CD4-positive, alpha-beta T cell treated with Interleukin-17A for 4 hours (primary cell): Measurements from ENCODE around the gene SEPSECS.

Experiments used
- DNase-seq: peaks from one replicate; pipeline ENCODE4 v3.0.0-alpha.2; 2020; ENCODE audit warnings: mixed read lengths

SEPSECS gene

GRCh38 chr4:25154594-25155265 is 5.5 kb downstream of the SEPSECS start:
- no peak for DNase-seq

GRCh38 chr4:25146076-25146475 is 14.2 kb downstream of the SEPSECS start:
- DNase-seq = no peak

- DNase-seq = no peak
Observed at GRCh38 chr4:25144870-25145481, 15.3 kb downstream of the SEPSECS start.

- no peak for DNase-seq
Observed at GRCh38 chr4:25142468-25142867, 17.8 kb downstream of the SEPSECS start.

GRCh38 chr4:25141592-25141991 is 18.7 kb downstream of the SEPSECS start:
- DNase-seq = no peak

- no peak for DNase-seq
Observed at GRCh38 chr4:25133132-25133531, 27.1 kb downstream of the SEPSECS start.

GRCh38 chr4:25131926-25132325 is 28.3 kb downstream of the SEPSECS start:
- no peak for DNase-seq

GRCh38 chr4:25131381-25131780 is 28.9 kb downstream of the SEPSECS start:
- DNase-seq = no peak

GRCh38 chr4:25129917-25130316 is 30.3 kb downstream of the SEPSECS start:
- DNase-seq = no peak

GRCh38 chr4:25128671-25129070 is 31.6 kb downstream of the SEPSECS start:
- DNase-seq = no peak

- DNase-seq = no peak
Observed at GRCh38 chr4:25123236-25123635, 37.0 kb downstream of the SEPSECS start.

GRCh38 chr4:25120146-25120940 is 39.9 kb downstream of the SEPSECS start:
- DNase-seq = no peak

GRCh38 chr4:25117716-25118472 is 42.4 kb downstream of the SEPSECS start:
- no peak for DNase-seq

GRCh38 chr4:25117274-25117673 is 43.0 kb downstream of the SEPSECS start:
- no peak for DNase-seq

- no peak for DNase-seq
Observed at GRCh38 chr4:25113915-25114904, 46.0 kb downstream of the SEPSECS start.

- no peak for DNase-seq
Observed at GRCh38 chr4:25112995-25113380, 47.3 kb downstream of the SEPSECS start.

GRCh38 chr4:25112366-25112994 is 47.8 kb downstream of the SEPSECS start:
- no peak for DNase-seq

GRCh38 chr4:25111648-25112196 is 48.5 kb downstream of the SEPSECS start:
- no peak for DNase-seq

GRCh38 chr4:25110527-25111329 is 49.5 kb downstream of the SEPSECS start:
- no peak for DNase-seq

GRCh38 chr4:25109511-25109910 is 50.7 kb downstream of the SEPSECS start:
- no peak for DNase-seq
